Measurements from ENCODE around the gene NPAS4.

DNA sequence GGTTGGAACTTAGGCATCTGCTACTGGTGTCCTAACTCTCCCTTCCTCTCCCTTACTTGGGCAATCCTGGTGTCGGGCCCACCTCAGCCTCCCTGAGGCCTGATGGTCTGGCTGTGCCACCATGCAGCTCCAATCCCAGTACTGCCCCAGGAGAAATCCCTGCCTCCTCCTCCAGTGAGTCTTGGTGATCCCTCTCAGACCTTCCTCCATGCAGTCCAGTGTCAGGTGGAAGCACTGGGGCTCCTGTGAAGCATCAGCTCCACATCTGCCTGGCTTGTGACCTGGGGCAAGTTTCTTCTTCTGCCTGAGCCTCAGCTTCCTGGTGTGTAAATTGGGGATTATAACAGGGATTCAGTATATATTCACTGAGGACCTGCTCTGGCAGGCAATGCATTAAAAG lies 44.1 kb downstream of the NPAS4 start:
- TF ChIP-seq EZH2 (IDR thresholded peaks at IDR 0.05; ENCODE audit: low read depth), result no peak
- TF ChIP-seq, protein P1, sequence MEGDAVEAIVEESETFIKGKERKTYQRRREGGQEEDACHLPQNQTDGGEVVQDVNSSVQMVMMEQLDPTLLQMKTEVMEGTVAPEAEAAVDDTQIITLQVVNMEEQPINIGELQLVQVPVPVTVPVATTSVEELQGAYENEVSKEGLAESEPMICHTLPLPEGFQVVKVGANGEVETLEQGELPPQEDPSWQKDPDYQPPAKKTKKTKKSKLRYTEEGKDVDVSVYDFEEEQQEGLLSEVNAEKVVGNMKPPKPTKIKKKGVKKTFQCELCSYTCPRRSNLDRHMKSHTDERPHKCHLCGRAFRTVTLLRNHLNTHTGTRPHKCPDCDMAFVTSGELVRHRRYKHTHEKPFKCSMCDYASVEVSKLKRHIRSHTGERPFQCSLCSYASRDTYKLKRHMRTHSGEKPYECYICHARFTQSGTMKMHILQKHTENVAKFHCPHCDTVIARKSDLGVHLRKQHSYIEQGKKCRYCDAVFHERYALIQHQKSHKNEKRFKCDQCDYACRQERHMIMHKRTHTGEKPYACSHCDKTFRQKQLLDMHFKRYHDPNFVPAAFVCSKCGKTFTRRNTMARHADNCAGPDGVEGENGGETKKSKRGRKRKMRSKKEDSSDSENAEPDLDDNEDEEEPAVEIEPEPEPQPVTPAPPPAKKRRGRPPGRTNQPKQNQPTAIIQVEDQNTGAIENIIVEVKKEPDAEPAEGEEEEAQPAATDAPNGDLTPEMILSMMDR (conservative IDR thresholded peaks at IDR 0.05), result no peak

Data from PC-9 (cell line).